GM19035 (cell line): ENCODE data around the gene NKAPL.

ENCODE experiments used
- ATAC-seq: cut with Tn5 transposase; IDR thresholded peaks from one replicate; pipeline ENCODE4 v1.9.1; 2021; ENCODE audit not compliant: unreplicated experiment

NKAPL gene

GRCh38 chr6:28245206-28245941 is 13.7 kb upstream of the NKAPL start:
- ATAC-seq = no peak

GRCh38 chr6:28248916-28249315 is 10.2 kb upstream of the NKAPL start:
- ATAC-seq = no peak

- ATAC-seq = no peak
These were observed 8.3 kb upstream of the NKAPL start for GRCh38 chr6:28250747-28251146.

- ATAC-seq = peak; percentile 47
These were observed 7.5 kb upstream of the NKAPL start for GRCh38 chr6:28251661-28252008.

- peak; percentile 81 for ATAC-seq
These were observed 6.8 kb upstream of the NKAPL start, which contains the start of gene ZKSCAN4 for GRCh38 chr6:28252009-28252975. Gene ZKSCAN4, minus strand, starts transcription at chr6:28252269. Its CDS starts 289 bp downstream, at chr6:28251980.

- no peak for ATAC-seq
These were observed 5.0 kb upstream of the NKAPL start for GRCh38 chr6:28254121-28254519.

- no peak for ATAC-seq
These were observed 2.1 kb upstream of the NKAPL start for GRCh38 chr6:28257042-28257441.

- ATAC-seq = no peak
These were observed 4.8 kb downstream of the NKAPL start for GRCh38 chr6:28263922-28264321.

GRCh38 chr6:28264834-28265401 is 5.8 kb downstream of the NKAPL start:
- ATAC-seq = no peak

- ATAC-seq = no peak
These were observed 7.5 kb downstream of the NKAPL start for GRCh38 chr6:28266563-28266961.

- peak; percentile 96 for ATAC-seq
These were observed 8.0 kb downstream of the NKAPL start, which contains the start of gene ZSCAN26 for GRCh38 chr6:28266962-28267694. Gene ZSCAN26, plus strand, starts transcription at chr6:28267143. Its CDS starts 4,777 bp downstream, at chr6:28271920.

- ATAC-seq = no peak
These were observed 8.6 kb downstream of the NKAPL start for GRCh38 chr6:28267695-28268059.

GRCh38 chr6:28269492-28269891 is 10.4 kb downstream of the NKAPL start:
- ATAC-seq = no peak

GRCh38 chr6:28274888-28275287 is 15.8 kb downstream of the NKAPL start:
- no peak for ATAC-seq

- ATAC-seq = no peak
These were observed 18.6 kb downstream of the NKAPL start for GRCh38 chr6:28277746-28278145.

GRCh38 chr6:28280595-28281287 is 21.6 kb downstream of the NKAPL start:
- ATAC-seq = no peak

- peak; percentile 88 for ATAC-seq
These were observed 22.4 kb downstream of the NKAPL start, which contains the start of gene PGBD1 for GRCh38 chr6:28281288-28282064. Gene PGBD1, plus strand, starts transcription at chr6:28281572. Its CDS starts 2,242 bp downstream, at chr6:28283814.

GRCh38 chr6:28282926-28283325 is 23.8 kb downstream of the NKAPL start:
- ATAC-seq = no peak

GRCh38 chr6:28291573-28291972 is 32.5 kb downstream of the NKAPL start:
- ATAC-seq = no peak
